ENCODE data around the gene VAT1L.

The VAT1L gene

DNA sequence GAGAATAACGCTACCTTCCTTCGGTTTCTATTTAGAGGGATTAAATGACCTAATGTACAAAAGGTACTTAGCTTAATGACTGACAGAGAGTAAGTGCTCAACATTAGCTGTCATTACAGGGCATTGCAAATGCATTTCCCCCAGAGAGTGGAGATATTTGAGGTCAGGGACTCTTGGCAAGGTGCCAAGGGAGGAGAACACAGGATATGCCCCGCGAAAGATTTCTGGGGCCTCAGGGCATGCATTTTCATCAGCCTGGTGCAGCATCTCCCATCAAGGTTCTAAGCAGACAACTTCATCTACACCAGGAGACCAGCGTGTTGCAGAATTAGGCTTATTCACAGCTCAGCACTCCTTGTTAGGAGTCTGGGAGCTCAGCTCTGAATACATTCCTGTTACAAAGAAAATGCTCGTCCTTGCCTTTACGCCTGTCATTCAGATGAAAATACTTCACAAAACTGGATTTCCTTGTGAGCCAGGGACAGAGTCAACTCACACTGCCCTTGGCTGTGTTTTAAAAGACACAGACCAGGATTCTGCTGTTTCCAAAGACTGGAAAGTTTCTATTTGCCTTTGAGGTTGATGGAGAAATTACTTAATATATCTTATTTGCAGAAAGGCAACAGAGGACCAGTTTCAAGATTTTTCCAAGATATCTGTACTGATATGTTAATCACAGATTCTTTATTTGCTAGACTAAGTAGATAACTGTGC is 108.2 kb downstream of the VAT1L start:
- Histone ChIP-seq H3K36me3 (ENCODE audit: insufficient read depth, low read length) (no peaks in the 10 kb centered on the region), H3K4me2 (ENCODE audit: low read length) (no peak overlapping the region), H3F3A (ENCODE audit: insufficient read depth, low read length) (no peaks in the 10 kb centered on the region), H3K27me3 (ENCODE audit: insufficient read depth, low read length) (no peaks in the 10 kb centered on the region), H3K9me2 (ENCODE audit: low read depth, low read length) (no peaks in the 10 kb centered on the region), H3K79me2 (ENCODE audit: insufficient read depth, low read length) (no peaks in the 10 kb centered on the region), H3K9ac (ENCODE audit: low read length) (no peak overlapping the region), H3K9me3 (ENCODE audit: low read length) (no peaks in the 10 kb centered on the region), H4K20me1 (ENCODE audit: insufficient read depth, low read length) (no peaks in the 10 kb centered on the region), H3K4me1 (ENCODE audit: insufficient read depth, low read length, severe bottlenecking) (no peaks in the 10 kb centered on the region), H3K27ac (ENCODE audit: low read depth, low read length, poor library complexity, severe bottlenecking) (no peak overlapping the region), H3K4me3 (ENCODE audit: low read depth, low read length, poor library complexity, severe bottlenecking) (no peak overlapping the region), H2AFZ (ENCODE audit: low read length) (no peak overlapping the region)
- TF ChIP-seq, protein P1, sequence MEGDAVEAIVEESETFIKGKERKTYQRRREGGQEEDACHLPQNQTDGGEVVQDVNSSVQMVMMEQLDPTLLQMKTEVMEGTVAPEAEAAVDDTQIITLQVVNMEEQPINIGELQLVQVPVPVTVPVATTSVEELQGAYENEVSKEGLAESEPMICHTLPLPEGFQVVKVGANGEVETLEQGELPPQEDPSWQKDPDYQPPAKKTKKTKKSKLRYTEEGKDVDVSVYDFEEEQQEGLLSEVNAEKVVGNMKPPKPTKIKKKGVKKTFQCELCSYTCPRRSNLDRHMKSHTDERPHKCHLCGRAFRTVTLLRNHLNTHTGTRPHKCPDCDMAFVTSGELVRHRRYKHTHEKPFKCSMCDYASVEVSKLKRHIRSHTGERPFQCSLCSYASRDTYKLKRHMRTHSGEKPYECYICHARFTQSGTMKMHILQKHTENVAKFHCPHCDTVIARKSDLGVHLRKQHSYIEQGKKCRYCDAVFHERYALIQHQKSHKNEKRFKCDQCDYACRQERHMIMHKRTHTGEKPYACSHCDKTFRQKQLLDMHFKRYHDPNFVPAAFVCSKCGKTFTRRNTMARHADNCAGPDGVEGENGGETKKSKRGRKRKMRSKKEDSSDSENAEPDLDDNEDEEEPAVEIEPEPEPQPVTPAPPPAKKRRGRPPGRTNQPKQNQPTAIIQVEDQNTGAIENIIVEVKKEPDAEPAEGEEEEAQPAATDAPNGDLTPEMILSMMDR (IDR thresholded peaks at IDR 0.05; ENCODE audit: low read length): no peak
- TF ChIP-seq EZH2 (IDR thresholded peaks at IDR 0.05; ENCODE audit: borderline replicate concordance, low read length): no peak

DNA sequence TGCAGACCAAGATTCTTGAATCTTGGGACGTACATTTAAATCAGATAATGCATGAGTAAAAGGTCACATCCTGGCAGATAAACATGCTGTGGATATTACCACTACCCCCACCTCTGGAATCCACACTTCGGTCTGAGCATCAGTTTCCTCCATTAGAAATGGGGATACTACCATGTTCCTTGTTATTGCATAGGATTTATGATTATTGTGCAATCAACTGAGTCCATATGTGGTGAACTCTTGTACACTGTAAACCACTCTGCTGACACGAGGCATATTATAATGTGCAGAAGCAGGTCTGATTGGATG is 108.7 kb downstream of the VAT1L start:
- no peaks in the 10 kb centered on the region for H3K79me2 ChIP-seq (ENCODE audit: insufficient read depth, low read length)
- H3K27me3 ChIP-seq (ENCODE audit: insufficient read depth, low read length): no peaks in the 10 kb centered on the region
- H3K9me2 ChIP-seq (ENCODE audit: low read depth, low read length): no peaks in the 10 kb centered on the region
- H3K4me1 ChIP-seq (ENCODE audit: insufficient read depth, low read length, severe bottlenecking): no peaks in the 10 kb centered on the region
- H3K4me3 ChIP-seq (ENCODE audit: low read depth, low read length, poor library complexity, severe bottlenecking): no peak overlapping the region
- no peaks in the 10 kb centered on the region for H3K36me3 ChIP-seq (ENCODE audit: insufficient read depth, low read length)
- no peak overlapping the region for H2AFZ ChIP-seq (ENCODE audit: low read length)
- no peaks in the 10 kb centered on the region for H3K9me3 ChIP-seq (ENCODE audit: low read length)
- no peaks in the 10 kb centered on the region for H4K20me1 ChIP-seq (ENCODE audit: insufficient read depth, low read length)
- H3K9ac ChIP-seq (ENCODE audit: low read length): no peak overlapping the region
- H3K4me2 ChIP-seq (ENCODE audit: low read length): no peak overlapping the region
- no peaks in the 10 kb centered on the region for H3F3A ChIP-seq (ENCODE audit: insufficient read depth, low read length)
- H3K27ac ChIP-seq (ENCODE audit: low read depth, low read length, poor library complexity, severe bottlenecking): no peak overlapping the region
- TF ChIP-seq EZH2 (IDR thresholded peaks at IDR 0.05; ENCODE audit: borderline replicate concordance, low read length): no peak
- TF ChIP-seq, protein P1 (IDR thresholded peaks at IDR 0.05; ENCODE audit: low read length): no peak

DNA sequence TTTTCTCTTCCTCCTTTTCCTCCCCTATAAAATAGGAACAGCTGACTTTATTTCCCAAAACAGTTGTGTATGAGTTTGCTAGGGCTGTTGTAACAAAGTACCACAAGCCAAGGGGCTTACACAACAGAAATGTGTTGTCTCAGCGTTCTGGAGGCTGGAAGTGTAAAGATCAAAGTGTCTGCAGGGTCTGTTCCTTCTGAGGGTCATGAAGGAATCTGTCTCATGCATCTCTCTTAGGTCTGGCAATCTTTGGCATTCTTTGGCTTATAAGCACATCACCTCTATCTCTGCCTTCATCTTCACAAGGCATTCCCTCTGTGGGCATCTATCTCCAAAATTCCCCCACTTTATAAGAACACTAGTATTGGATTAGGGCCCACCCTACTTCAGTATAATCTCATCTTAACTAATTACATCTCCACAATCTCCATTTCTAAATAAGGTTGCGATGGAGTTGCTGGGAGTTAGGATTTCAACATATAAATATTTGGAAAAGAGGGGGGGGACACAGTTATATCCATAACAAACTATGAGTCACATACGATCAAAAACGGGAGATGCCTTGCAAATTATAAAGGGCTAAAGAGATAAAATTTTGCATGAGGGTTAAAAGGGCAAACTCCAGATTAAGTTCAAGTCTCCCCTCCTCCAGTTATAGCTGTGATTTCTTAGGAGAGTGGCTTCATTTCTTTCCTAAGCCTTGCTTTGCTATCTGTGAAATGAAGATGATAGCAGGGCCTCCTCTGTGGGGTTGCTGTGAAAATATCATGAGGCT is 109.7 kb downstream of the VAT1L start:
- no peak for TF ChIP-seq EZH2 (IDR thresholded peaks at IDR 0.05; ENCODE audit: borderline replicate concordance, low read length)
- TF ChIP-seq, protein P1 (IDR thresholded peaks at IDR 0.05; ENCODE audit: low read length): no peak
- Histone ChIP-seq H3K4me2 (ENCODE audit: low read length) (no peak overlapping the region), H3K79me2 (ENCODE audit: insufficient read depth, low read length) (no peaks in the 10 kb centered on the region), H3K9me2 (ENCODE audit: low read depth, low read length) (no peaks in the 10 kb centered on the region), H4K20me1 (ENCODE audit: insufficient read depth, low read length) (no peaks in the 10 kb centered on the region), H3K4me1 (ENCODE audit: insufficient read depth, low read length, severe bottlenecking) (no peaks in the 10 kb centered on the region), H3K27me3 (ENCODE audit: insufficient read depth, low read length) (no peaks in the 10 kb centered on the region), H3K9me3 (ENCODE audit: low read length) (no peaks in the 10 kb centered on the region), H2AFZ (ENCODE audit: low read length) (no peak overlapping the region), H3K36me3 (ENCODE audit: insufficient read depth, low read length) (no peaks in the 10 kb centered on the region), H3F3A (ENCODE audit: insufficient read depth, low read length) (no peaks in the 10 kb centered on the region), H3K4me3 (ENCODE audit: low read depth, low read length, poor library complexity, severe bottlenecking) (no peak overlapping the region), H3K9ac (ENCODE audit: low read length) (no peak overlapping the region), H3K27ac (ENCODE audit: low read depth, low read length, poor library complexity, severe bottlenecking) (no peak overlapping the region)

Measured in OCI-LY1 (cell line).